Activated T-cell treated with anti-CD3 and anti-CD28 coated beads, Interleukin-2, amount 50 U/mL, for 48 hours (primary cell): Measurements from ENCODE around the gene PNLIPRP3.
"Not testable (repeated sequence)": the region's sequence is repeated elsewhere in the genome, so short reads cannot be mapped to it uniquely, and the experiment has no call there.

ENCODE experiments used
- DNase-seq, 2 experiments: peaks; one replicate each; pipeline ENCODE4 v3.0.0-alpha.2; 2020

The PNLIPRP3 gene

DNA sequence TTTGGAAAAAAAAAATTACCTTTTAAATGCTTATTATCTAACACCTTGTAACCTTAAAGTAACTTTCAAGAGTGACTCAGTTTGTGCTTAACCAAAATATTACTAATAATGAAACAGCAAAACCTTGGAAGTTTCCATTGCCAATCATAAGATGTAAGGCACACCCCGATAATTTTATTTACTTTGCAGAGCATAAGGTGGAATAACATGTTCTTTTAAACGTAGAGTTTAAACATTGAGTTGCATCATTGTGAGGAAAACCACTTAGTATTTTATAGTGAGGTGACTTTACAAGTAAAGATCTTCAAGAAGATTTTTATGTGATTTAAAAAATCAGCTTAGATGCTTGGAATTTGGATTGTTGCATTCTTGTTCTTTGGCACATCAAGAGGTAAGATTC is at the start of gene PNLIPRP3:
TSS of gene PNLIPRP3 (plus strand) at position 177 of the 400 bp plus-strand sequence. CDS start at position 343, 166 bp downstream.
- DNase-seq: no peak

DNA sequence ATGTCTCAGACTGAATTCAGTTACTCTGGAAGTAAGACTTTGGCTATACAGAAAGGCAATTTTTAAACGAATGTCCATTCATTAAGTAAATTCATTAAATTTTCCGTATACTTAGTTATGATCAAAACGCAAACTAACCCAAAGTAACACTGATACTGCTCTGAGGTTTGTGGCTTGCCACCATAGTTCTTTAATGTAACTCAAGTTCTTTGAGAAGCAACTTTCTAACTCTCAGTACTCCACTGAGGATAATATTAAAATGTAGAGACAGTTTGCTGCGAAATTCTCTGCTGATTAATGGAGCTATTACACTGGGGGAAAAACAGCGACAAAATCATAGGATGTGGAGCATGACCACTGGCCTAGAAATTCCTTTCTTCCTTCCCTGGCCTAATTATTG is 45.4 kb upstream of the PNLIPRP3 start:
- no peak for DNase-seq

DNA sequence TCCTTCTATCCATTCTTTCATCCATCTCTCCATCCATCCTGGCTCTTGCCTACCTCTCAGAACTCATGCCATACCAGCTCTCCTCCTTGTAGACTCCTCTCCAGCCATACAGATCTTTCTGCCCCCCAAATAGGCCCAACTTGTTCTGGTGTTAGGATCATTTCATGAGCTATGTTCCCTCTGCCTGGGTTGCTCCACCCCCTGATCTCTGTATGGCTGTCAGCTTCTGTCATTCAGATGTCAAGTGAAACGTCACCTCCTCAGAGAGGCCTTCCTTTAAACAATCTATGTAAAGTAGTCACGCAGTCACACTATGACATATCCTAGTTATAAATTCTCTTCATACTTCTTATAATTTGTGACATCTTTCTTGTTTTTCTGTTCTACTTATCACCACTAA is 42.3 kb upstream of the PNLIPRP3 start:
- no peak for DNase-seq

DNA sequence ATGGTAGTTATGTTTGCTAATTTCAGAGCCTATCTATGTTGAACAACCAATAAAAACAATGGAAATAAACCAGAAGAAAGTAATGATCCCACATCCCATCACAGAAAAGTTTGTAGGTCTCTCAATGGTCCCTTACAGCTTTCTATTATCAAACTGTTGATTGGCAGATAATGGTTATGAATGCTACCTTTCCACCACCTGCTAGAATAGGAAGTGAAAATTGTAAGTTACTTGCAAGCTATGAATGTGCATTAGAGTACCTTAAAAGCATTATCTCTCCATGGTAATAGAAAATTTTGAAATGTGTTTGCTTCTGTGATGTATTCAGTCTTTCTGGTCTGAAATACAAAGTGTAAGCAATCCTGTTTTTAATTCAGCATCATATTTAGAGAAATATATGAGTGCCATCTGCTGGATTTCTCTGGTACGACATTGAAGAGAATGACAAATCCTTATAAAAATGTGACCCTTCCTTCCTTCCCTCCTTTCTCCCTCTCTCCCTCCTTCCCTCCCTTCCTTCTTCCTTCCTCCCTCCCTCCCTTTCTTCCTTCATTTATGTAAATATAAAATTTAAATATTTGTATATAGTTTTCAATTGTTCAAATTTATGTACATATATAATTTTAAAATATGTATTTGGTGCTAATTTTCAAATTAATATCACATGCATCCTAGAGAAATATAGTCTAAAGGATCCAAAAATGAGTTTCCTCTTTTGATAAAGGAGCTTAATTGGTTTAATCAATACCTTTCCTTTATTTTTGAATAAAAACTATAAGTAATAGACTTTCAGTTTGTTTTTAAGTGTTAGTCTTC is 41.4 kb upstream of the PNLIPRP3 start:
- DNase-seq: no peak

DNA sequence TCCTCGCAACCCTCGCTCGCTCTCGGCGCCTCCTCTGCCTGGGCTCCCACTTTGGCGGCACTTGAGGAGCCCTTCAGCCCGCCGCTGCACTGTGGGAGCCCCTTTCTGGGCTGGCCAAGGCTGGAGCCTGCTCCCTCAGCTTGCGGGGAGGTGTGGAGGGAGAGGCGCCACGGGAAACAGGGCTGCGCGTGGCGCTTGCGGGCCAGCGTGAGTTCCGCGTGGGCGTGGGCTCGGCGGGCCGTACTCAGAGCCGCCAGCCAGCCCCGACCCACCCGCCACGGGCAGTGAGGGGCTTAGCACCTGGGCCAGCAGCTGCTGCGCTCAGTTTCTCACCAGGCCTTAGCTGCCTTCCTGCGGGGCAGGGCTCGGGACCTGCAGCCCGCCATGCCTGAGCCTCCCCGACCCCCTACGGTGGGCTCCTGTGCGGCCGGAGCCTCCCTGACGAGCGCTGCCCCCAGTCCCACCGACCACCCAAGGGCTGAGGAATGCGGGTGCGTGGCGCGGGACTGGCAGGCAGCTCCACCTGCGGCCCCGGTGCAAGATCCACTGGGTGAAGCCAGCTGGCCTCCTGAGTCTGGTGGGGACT is 34.3 kb upstream of the PNLIPRP3 start:
- DNase-seq: not testable (repeated sequence)

DNA sequence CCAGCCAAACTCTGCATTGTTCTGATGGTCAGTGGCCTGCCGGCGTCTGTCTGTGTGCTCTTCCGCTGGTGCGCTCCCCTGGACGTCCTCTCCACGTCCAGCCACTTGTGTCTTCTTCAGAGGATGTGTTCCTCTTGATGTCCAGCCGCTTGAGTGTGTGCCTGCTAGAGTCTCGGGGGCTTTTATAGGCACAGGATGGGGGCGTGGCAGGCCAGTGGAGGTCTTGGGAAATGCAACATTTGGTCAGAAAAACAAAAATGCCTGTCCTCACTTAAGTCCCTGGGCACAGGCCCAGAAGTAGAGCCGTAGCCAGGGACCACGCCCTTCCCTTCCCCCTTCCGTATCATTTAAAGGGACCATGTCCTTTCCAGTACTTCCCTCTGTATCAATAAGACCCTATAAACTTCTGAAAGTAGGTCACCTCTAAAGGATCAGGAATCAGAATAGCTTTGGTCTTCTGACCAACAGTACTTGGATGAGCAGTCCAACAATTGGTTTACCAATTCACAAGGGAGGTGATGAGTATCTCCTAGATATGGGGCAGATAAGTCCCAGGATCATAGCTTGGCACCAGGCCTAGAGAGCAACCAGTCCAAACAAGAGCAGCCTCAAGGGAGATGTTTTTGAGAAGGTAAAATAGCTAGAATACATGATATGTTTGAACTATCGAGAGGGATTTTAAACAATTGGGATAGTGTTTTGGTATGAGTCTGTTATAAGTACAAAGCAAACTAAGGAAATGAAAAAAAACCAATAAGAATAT is 32.2 kb upstream of the PNLIPRP3 start:
- DNase-seq: no peak

DNA sequence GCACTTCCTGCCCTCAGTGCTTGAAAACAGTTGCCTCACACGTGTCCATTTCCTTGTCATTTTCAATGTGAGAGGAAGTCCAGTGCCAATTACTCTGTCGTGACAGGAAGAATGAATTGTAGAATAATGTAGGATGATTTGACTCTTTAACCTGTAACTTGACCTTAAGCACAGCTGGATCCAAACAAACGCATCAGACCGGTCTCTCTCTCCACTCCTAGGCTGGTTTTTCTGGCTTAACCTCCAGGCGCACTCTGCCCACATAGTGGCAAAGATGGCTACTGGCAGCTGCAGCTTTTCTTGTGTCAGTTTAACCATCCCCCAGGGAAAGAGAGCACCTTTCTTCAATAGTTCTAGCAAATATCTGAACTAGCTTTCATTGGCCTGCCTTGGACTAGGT is 29.4 kb upstream of the PNLIPRP3 start:
- no peak for DNase-seq

DNA sequence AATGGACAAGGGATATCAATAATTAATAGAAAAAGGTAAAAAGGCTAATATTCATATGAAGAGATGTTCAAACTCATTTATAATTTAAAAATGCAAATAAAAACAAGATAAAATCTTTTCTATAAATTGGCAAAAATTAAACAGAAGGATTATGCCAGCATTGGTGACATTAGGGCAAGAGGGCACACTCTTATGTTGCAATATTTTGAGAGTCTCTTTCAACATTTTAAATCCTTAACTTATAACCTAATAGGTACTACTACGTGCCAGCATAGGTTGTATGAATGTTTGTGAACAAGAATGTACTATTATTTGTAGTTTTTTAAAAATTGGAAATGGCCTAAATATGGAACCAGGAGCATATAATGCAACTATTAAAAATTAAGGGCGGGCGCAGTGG is 24.8 kb upstream of the PNLIPRP3 start:
- no peak for DNase-seq

DNA sequence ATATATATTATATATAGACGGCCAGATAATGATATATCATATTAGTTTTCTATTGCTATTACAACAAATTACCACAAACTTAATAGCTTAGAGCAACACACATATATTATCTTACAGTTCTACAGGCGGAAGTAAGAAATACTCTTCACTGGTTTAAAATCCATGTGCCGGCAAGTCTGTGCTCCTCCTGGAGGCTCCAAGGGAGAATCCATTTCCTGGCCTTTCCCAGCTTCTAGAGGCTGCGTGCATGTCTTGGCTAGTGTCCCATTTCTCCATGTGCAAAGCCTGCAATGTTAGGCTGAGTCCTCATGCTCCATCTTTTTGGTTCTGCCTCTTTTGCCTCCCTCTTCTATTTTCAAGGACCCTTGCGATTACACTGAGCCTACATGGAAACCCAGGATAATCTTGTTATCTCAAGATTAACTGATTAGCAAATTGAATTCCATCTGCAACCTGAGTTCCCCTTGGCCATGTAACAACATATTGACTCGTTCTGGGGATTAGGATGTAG is 23.9 kb upstream of the PNLIPRP3 start:
- DNase-seq: no peak

DNA sequence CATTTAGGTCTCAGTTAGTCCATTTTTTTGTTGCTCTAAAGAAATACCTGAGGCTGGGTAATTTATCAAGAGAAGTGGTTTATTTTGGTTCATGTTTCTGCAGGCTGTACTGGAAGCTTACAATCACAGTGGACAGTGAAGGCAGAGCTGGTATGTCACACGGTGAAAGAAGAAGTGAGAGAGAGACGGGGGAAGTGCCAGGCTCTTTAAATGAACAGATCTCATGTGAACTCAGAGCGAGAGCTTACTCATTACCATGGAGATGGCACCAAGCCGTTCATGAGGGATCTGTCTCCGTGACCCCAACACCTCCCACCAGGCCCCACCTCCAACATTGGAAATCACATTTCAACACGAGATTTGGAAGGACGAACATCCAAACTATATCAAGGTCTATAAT is 18.9 kb upstream of the PNLIPRP3 start:
- no peak for DNase-seq

DNA sequence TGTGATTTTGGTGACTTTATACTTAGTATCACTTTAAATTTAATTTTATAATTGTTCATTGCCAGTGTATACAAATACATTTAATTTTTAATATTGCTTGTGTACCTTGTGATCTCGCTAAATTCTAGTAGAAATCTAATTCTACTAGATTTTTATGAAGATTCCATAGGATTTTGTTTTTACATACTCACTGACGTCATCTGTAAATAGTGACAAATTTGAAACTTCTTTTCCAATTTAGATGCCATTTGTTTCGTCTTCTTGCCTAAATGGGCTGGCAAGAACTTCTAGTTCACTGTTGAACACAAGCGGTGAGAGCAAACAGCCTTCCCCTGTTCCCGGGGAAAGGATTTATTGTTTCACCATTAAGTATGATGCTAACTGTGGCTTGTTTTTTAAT is 17.3 kb upstream of the PNLIPRP3 start:
- DNase-seq: no peak

DNA sequence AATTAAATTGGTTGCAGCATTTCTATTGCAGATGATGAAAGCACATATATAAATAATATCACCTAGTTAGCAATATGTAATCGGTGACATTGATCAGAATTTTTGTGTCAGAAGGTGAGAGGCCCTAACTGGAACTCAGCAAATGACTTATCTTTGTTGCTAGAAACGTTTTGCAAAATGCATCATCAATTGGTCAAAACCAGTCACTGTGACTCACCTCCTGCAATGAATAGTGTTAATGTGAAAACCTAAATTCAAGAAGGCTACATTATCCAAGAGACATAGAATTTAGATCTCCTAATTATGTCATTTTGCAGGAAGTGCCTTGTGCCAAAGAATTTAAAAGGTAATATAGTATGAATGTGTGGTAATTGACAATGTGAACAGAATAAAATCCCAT is 9.8 kb upstream of the PNLIPRP3 start:
- no peak for DNase-seq

DNA sequence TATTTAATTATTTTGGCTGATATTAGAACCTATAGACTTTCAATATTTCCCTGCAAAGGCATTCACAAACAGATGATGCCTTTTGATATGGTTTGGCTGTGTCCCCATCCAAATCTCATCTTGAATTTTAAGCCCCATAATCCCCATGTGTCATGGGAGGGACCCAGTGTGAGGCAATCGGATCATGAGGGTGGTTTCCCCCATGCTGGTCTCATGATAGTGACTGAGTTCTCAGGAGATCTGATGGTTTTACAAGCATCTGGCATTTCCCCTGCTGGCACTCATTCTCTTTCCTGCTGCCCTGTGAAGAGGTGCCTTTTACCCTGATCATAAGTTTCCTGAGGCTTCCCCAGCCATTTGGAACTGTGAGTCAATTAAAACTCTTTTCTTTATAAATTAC is 9.3 kb upstream of the PNLIPRP3 start:
- no peak for DNase-seq

DNA sequence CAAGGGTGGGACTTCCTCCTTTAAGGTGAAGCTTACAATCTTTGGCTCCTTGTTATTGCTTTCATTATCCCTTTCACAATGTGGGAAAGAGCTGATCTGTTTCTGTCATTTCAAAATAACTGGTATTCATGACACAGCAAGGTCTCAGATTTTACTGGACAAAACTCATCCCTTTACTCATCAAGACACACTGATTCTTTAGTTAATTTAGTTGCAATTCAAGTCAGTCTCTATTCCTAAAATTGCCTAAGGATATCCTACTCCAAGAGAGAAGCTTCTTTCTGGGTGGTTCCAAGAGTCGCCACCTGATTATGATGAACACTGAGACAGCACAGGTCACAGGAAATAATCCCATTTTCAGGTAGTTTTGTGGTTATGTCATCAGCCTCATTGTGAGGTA is 5.8 kb upstream of the PNLIPRP3 start:
- no peak for DNase-seq

DNA sequence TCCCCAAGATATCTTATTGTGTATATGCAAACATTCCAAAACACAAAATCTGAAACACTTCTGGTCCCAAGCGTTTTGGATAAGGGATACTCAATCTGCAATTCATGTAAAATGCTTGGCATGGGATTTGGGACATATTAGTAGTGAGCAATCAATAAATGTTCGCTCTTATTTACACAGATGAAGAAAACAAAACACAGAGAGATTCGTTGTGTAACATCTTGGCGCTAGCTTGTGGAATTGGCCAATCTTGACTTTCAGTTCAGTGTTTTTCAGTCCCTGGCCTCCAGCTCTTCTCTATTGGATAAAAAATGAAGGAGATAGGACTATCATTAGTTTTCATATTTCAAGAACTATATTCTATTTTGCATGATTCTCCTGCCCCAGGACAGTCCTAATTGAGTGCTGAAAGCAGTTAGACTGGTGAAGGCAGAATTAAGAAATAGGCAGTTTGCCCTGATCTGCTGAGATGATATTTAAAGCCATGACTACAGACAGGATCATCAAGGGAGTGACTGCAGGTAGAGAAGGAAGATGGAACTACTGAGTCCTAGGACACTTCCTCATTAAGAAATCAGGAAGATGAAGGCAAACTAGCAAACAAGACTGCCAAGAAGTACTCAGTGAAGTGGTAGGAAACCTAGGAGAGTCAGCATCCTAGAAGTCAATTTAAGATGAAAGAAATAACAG is 1.8 kb downstream of the PNLIPRP3 start:
- no peak for DNase-seq

DNA sequence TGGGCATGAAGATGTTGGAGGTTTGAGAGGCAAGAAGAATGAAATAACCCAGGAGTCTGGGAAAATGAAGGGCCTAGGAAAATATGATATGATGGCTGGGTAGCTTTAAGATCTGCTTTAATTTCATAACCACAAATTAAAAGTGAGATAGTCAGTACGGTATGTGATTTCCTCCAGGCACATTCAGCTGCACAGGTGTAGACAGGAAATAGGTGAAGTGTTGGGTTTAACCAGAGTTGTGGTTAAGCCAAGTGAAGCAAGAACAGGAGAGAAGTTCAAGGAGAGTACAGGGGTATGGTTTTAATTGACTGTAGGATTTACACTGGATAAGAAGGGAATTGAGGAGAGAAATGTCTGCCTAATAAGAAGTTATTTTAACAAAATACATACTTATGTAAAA is 2.6 kb downstream of the PNLIPRP3 start:
- no peak for DNase-seq

DNA sequence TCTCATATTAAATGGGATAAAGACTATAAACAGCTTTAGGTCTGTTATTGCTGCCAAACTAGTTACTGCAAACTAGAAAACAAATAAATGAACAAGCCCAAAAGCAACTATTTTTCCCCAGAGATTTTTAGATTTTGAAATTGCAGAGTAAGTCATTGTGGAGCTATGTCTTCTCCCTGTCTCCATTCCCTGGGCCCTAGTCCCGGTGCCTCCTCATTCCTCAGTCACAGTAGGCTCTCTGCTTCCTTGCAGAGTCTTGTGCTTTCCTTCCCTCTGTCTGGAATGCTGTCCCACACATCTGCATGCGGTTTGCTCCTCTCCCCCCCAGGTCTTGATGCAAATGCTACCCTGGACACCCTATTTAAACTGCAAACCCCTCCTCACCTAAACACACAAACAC is 4.0 kb downstream of the PNLIPRP3 start:
- no peak for DNase-seq

DNA sequence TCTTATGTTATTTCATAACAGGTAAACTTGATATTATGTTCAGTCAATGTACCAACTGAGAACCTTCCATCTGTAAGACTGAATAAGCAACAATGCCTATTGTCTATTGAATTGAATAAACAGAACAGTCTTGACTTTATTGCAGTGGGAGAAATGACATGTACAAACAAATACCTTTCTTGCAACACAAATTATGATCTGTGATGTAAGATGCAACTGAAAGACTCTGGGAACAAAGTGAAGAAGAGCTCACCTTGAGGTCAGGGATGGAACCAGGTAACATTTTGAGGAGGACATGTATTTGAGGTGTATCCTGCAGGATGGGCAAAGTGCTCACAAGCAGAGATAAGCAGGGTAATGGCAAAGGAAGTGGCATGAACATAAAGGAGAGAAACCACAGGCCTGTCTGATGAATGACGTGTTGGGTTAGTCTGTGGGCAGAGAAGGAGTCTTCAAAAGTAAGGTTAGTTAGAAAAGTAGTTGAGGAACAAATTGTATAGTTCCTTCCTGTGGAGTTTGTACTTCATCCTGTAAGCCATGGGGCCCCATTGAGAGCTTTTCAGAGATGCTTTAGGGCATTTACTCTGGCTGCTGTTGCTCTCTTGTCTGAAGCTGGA is 9.5 kb downstream of the PNLIPRP3 start:
- no peak for DNase-seq

DNA sequence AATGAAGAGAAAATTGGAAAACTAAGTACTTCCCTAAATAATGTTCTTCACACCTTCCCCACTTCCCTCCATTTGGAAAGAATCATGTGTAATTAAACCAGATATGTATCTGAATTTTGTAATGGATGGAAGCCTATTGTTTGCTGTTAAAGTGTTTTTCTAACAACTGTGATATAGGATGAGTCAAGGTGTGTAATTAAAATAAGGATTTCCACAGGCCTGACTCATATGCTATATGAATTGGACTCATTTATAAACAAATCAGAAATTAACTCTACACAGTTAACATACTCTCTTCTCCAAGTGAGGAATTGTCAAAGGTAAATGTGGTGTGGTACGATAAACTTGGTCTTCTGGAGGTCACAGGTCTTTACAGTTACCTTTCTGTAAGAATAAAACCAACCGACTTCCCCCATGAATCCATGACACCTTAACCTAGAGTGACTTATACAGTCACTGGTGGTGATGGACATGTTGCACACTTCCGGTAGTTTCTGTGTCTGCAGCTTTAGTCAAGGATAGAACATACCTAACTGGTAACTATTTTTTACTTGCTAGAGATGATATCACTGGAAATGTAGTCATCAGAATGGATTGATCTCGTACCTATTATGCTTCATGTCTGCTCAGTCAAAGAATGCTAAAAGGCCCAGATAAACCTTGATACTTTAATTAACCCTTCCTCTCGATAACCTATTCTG is 12.8 kb downstream of the PNLIPRP3 start:
- no peak for DNase-seq

DNA sequence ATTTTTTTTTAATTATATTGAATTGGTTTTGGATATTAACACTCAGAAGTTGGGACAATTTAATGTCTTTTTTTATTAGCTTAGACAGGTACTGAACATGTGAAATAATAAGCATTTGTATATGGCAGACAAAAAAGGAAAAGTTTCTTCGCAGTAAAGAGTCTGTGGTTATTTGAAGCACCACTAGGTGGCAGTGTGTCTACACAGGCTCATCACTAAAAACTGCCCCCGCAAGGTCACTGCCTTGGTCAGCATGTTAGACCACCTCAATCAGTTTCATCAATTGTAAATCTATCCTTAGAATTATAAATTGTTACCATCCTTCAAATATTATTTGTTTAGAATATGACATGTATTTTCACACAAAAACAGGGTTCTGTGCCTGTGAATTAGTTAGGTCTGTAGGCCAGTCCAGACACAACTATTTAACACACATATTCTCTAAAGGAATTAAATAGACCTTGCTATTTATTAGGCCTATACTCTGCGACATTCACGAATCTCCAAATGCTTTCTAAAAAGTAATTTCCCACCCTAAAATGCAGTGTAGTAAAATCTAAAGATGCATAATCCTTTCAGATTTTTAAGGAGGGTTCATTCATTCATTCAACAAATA is 17.0 kb downstream of the PNLIPRP3 start:
- no peak for DNase-seq

DNA sequence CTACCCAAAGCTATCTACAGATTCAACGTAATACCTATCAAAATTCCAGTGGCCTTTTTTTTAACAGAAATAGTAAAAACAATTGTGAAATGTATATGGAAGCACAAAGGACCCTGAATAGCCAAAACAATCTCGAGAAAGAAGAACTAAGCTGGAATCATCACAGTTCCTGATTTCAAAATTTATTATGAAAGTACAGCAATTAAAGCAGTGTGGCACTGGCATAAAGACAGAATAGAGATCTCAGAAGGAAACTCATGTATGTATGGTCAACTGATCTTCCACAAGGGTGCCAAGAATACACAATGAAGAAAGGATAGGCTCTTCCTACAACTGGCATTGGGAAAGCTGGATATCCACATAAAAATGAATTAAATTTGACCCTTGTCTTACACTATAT is 23.2 kb downstream of the PNLIPRP3 start:
- no peak for DNase-seq
